Suprapubic skin (tissue), 4 donors: ENCODE measurements around the gene CKB. TPM values are rescaled to one million over a fixed set of nuclear protein-coding genes. Genes with fewer than 3 reads are reported as not detected.

ENCODE experiments used
- DNase-seq, 2 donors: peaks; one replicate each; pipeline ENCODE4 v3.0.0-alpha.2; 2019; ENCODE audit warnings: low spot score in 2 of 2
- H3K27ac ChIP-seq: fragments of 200-600 bp; sonication (generic); one replicate; pipeline ENCODE4 v1.5.1; 2019
- H3K27me3 ChIP-seq: fragments of 200-600 bp; sonication (generic); one replicate; pipeline ENCODE4 v1.5.1; 2019
- H3K36me3 ChIP-seq: fragments of 200-600 bp; sonication (generic); one replicate; pipeline ENCODE4 v1.5.1; 2019
- H3K4me1 ChIP-seq: fragments of 200-600 bp; sonication (generic); one replicate; pipeline ENCODE4 v1.5.1; 2019
- H3K4me3 ChIP-seq: fragments of 200-600 bp; sonication (generic); one replicate; pipeline ENCODE4 v1.5.1; 2019; ENCODE audit warnings: mild to moderate bottlenecking
- H3K9me3 ChIP-seq: fragments of 200-600 bp; sonication (generic); one replicate; pipeline ENCODE4 v1.5.1; 2019
- EP300 ChIP-seq: sonication (generic); formaldehyde crosslinking; IDR thresholded peaks from one replicate; pipeline ENCODE4 v1.6.1; 2017; ENCODE audit warnings: antibody characterized with exemption
- POLR2A ChIP-seq, 2 donors: fragments of 450-650 bp; IDR thresholded peaks; one replicate each; pipeline ENCODE4 v1.6.1; 2017; ENCODE audit warnings: antibody characterized with exemption in 2 of 2, mild to moderate bottlenecking in 2 of 2, moderate library complexity in 2 of 2
- POLR2AphosphoS5 ChIP-seq, 3 donors: sonication (generic); formaldehyde crosslinking; IDR thresholded peaks; one replicate each; pipeline ENCODE4 v1.6.1; 2017; ENCODE audit warnings: antibody characterized with exemption in 3 of 3
- WGBS: methylation state at CpG from one replicate; pipeline ENCODE4 v1.1.5; 2018; 5-methylcytosine and 5-hydroxymethylcytosine counted together
- total RNA-seq, 4 donors: library from RNA; depleted of rRNA; stranded (reverse); fragments of >200 nt; gene quantifications; one replicate each; pipeline ENCODE4 v1.1.0, GENCODE V29; 2016
- TF ChIP-seq, protein P1 (sequence below), 2 donors: fragments of 200-600 bp in 1 of 2; fragments of 450-650 bp in 1 of 2; sonication (generic) in 1 of 2; IDR thresholded peaks; one replicate each; pipeline ENCODE4 v1.5.1; 2016 to 2019; ENCODE audit warnings: antibody characterized with exemption in 2 of 2, mild to moderate bottlenecking in 1 of 2, moderate library complexity in 1 of 2

CKB gene
- total RNA-seq, 4 donors from 2014 or later, result 107 to 172 (median 128) TPM

DNA sequence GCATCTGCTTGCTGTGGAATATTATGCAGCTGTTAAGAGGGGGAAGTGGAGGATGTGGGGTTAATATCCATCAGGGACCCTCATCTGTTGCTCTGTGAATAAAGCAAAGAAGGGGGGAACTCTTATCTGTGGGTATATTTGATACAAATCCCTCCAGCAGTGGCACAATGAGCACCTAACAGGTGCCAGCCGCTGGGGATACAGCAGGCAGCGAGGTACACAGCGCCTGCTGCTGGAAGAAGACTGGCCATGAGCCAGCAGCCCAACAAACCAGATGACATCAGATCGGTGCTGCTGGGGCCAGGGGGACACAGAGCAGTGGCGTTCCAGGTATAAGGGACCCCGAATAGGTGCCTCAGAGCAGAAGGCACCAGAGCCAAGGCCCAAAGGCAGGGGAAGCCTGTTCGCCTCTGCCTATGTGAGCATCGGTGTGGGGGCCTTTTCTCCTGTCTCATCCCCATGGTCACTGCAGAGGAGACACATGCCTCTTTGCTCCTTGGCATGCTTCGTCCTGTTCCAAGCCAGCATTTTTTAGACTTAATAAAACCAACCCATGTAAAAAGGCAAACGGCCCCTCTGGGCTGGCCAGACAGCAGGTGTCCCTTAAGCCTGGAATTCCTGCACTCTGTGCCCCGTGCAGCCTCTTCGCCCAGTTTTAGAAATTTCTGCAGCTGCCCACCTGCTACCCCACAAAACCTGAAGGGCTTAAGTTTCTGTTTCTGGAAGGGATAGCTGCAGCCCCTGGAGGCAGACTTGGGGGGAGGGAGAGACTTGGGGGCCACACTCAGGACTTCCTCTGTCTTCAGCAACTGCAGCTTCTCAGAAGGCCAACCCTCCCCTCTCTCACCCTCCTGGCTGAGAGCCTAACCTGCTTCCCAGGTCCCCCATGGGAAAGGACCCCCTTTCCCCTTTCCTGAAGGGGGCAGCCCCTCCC, 1.6 kb upstream of the CKB start:
- peak in 1 of 2 donors; percentile 62 for DNase-seq
- Histone ChIP-seq H3K27me3 (peaks cover 6% of the 10 kb centered on the region), H3K36me3 (no peaks in the 10 kb centered on the region), H3K4me3 (no peak overlapping the region), H3K4me1 (peaks cover 68% of the 10 kb centered on the region), H3K9me3 (no peaks in the 10 kb centered on the region), H3K27ac (no peak overlapping the region)
- WGBS, result 81% methylated on average over 12 of the region's 12 CpGs
- TF ChIP-seq EP300, result no peak
- TF ChIP-seq, protein P1, sequence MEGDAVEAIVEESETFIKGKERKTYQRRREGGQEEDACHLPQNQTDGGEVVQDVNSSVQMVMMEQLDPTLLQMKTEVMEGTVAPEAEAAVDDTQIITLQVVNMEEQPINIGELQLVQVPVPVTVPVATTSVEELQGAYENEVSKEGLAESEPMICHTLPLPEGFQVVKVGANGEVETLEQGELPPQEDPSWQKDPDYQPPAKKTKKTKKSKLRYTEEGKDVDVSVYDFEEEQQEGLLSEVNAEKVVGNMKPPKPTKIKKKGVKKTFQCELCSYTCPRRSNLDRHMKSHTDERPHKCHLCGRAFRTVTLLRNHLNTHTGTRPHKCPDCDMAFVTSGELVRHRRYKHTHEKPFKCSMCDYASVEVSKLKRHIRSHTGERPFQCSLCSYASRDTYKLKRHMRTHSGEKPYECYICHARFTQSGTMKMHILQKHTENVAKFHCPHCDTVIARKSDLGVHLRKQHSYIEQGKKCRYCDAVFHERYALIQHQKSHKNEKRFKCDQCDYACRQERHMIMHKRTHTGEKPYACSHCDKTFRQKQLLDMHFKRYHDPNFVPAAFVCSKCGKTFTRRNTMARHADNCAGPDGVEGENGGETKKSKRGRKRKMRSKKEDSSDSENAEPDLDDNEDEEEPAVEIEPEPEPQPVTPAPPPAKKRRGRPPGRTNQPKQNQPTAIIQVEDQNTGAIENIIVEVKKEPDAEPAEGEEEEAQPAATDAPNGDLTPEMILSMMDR (IDR thresholded peaks at IDR 0.05), result no peak
- no peak for TF ChIP-seq POLR2AphosphoS5 (IDR thresholded peaks at IDR 0.05)
- TF ChIP-seq POLR2A (IDR thresholded peaks at IDR 0.05), result no peak

DNA sequence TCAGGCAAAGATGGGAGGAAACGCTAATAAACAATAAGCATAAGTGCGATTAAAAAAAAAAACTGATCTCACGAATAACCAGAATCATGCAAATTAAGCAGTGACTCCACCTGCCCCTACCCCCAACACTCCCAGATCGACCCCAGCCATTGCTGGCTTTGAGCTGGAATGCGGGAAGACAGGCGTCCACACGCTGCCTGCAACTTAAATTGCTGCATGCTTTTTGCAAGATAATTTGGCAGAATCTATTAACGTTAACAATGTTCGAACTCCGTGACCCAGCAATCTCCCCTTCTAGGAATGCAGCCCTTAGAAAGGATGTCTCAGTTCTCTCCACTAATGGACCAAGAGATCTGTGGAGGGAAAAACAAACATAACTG, 935 bp upstream of the CKB start:
- no peak overlapping the region for H3K27ac ChIP-seq
- WGBS, result 45% methylated on average over 10 of the region's 10 CpGs

DNA sequence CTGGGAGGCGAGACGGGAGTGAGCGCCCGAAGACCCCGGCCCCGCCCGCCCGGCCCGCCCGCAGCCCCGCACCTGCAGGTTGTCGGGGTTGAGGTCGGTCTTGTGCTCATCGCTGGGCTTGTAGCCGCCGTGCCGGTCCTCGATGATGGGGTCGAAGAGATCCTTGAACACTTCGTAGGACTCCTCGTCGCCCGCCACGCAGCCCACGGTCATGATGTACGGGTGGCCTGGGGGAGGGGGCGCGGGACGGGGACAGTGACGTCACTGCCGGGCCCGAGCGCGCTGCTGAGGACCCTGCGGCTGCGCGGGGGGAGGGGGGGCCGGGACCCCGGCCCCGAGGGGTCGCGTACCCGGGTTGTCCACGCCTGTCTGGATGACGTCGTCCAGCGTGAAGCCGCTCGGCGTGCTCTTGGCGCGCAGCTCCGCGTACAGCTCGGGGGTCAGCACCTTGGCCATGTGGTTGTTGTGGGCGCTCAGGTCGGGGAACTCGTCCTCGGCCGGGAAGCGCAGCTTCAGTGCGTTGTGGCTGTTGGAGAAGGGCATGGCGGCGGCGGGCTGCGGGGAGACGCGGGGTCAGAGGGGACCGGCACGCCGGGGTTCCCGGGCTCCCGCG, 573 bp downstream of the CKB start:
- Histone ChIP-seq H3K27me3 (peaks cover 6% of the 10 kb centered on the region), H3K4me1 (peaks cover 73% of the 10 kb centered on the region), H3K36me3 (no peaks in the 10 kb centered on the region), H3K9me3 (no peaks in the 10 kb centered on the region), H3K27ac (peak overlapping the region; percentile 86), H3K4me3 (peak overlapping the region; percentile 65)
- WGBS, result under 1% methylated on average over 23 of the region's 74 CpGs
- no peak for TF ChIP-seq POLR2AphosphoS5 (IDR thresholded peaks at IDR 0.05)
- DNase-seq, result peak in 1 of 2 donors; percentile 76

More for the DNA sequence above, 935 bp upstream of the CKB start:
- Histone ChIP-seq H3K27me3 (peaks cover 6% of the 10 kb centered on the region), H3K4me1 (peaks cover 73% of the 10 kb centered on the region), H3K4me3 (peak overlapping the region; percentile 65), H3K36me3 (no peaks in the 10 kb centered on the region), H3K9me3 (no peaks in the 10 kb centered on the region)
- no peak for TF ChIP-seq POLR2A (IDR thresholded peaks at IDR 0.05)
- no peak for TF ChIP-seq EP300
- TF ChIP-seq, protein P1 (IDR thresholded peaks at IDR 0.05), result no peak
- DNase-seq, result no peak

DNA sequence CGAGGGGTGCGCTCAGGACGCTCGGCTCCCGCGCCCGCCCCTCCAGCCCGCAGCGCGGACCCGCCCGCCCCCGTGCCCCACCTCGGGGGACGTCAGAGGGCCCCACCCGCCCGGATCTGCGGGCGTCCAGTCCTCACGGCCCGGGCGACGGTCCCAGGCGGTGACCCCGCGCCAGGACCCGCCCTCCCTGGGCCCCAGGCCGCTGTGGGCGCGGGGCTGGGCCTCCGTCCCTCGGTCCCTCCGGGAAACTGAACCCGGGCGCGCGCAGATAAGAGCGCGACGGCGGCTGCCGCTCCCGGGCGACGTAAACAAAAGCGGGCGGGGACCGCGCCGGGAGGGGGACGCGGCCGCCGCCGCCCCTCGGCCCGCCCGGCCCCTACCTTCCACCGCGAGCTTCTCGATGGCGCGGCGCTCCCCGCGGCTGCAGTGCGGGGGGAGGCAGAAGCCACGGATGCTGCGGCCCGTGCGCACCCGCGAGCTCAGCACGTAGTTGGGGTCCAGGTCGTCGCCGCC, 1.1 kb downstream of the CKB start:
- peaks cover 6% of the 10 kb centered on the region for H3K27me3 ChIP-seq
- WGBS, result no CpG with 5 or more reads among the region's 77 CpGs
- no peaks in the 10 kb centered on the region for H3K9me3 ChIP-seq
- peak overlapping the region; percentile 65 for H3K4me3 ChIP-seq
- DNase-seq, result peak in 1 of 2 donors; percentile 64
- no peaks in the 10 kb centered on the region for H3K36me3 ChIP-seq
- H3K4me1 ChIP-seq, result peaks cover 72% of the 10 kb centered on the region
- TF ChIP-seq, protein P1 (IDR thresholded peaks at IDR 0.05), result no peak
- TF ChIP-seq EP300, result no peak
- TF ChIP-seq POLR2A (IDR thresholded peaks at IDR 0.05), result no peak
- no peak for TF ChIP-seq POLR2AphosphoS5 (IDR thresholded peaks at IDR 0.05)
- peak overlapping the region; percentile 86 for H3K27ac ChIP-seq

DNA sequence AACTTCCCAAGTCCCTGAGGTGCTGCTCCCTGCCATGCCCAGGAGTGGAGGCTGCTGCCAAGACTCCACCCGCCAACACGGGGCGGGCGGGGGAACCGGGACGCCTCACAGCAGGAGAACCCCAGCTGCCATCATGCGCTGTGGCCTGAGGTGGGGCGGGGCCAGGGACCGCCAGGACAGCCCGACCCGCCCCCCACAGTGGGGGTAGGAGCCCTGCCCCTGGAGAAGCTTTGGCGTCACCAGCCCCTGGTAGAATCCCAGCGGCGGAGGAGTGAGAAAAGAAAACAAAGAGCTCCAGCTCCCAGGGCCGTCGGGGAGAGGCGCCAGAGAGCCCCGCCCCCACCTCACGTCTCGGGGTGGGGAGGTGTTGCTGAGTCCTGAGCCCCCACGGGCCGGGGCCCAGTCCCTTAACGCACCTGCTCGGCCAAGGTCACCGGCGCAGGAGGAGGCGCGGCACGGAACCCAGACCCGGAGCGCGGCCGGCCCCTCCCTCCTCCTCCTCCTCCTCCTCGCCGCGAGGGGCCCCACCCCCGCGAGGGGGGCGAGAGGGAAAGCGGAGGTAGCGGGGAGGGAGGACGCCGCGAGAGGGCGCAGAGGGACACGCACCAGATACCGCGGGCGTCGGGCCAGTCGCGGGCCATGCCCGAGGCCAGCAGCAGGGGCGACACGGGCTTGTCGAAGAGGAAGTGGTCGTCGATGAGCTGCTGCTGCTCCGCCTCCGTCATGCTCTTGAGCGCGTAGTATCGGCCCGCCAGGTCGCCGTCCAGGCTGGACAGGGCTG, 1.8 kb downstream of the CKB start:
- Histone ChIP-seq H3K9me3 (no peaks in the 10 kb centered on the region), H3K27ac (peak overlapping the region; percentile 86), H3K27me3 (peaks cover 6% of the 10 kb centered on the region), H3K36me3 (no peaks in the 10 kb centered on the region), H3K4me3 (peak overlapping the region; percentile 65), H3K4me1 (peaks cover 74% of the 10 kb centered on the region)
- DNase-seq, result peak; percentile 84 to 90
- WGBS, result 1% methylated on average over 12 of the region's 66 CpGs
- peak in 1 of 3 donors; percentile 23 for TF ChIP-seq POLR2AphosphoS5 (IDR thresholded peaks at IDR 0.05)
- TF ChIP-seq, protein P1 (IDR thresholded peaks at IDR 0.05), result peak; percentile 11 to 63
- no peak for TF ChIP-seq POLR2A (IDR thresholded peaks at IDR 0.05)
